Caco-2 (cell line): Measurements from ENCODE around the gene GPR61. TPM values are rescaled to one million over a fixed set of nuclear protein-coding genes. Genes with fewer than 3 reads are reported as not detected.
A peak's percentile ranks its signal among the peaks of the same experiment; 100 is the strongest.

Source experiments
- BruUV-seq: library from RNA; stranded (reverse); fragments of 400-500 nt; replicated peaks from 2 replicates; lab custom pipeline; 2021; lab: Mats Ljungman, UMichigan
- CTCF ChIA-PET: fragments of 300-600 bp; sonication (Branson Sonifier 250); formaldehyde crosslinking; loops from one replicate; lab custom pipeline; 2022; ENCODE audit warnings: antibody characterized with exemption; lab: Charles Lee
- POLR2A ChIA-PET: fragments of 300-600 bp; sonication (Branson Sonifier 250); formaldehyde crosslinking; loops from one replicate; lab custom pipeline; 2022; ENCODE audit warnings: antibody characterized with exemption; lab: Charles Lee
- DNase-seq, 2 experiments: peaks; one replicate each; pipeline versions ENCODE4 v3.0.0 to v3.0.0-alpha.2; 2020 to 2022
- H3K27me3 ChIP-seq: replicated peaks from 2 replicates; pipeline ENCODE4 v1.6.0; 2011; ENCODE audit warnings: low read length; ENCODE audit not compliant: control insufficient read depth, insufficient read depth
- H3K36me3 ChIP-seq: 2 replicates; pipeline ENCODE4 v1.5.1; 2011; ENCODE audit warnings: low read length; ENCODE audit not compliant: control insufficient read depth, insufficient read depth
- H3K4me1 ChIP-seq: fragments of 250-450 bp; sonication (Bioruptor Pico); 2 replicates; pipeline ENCODE4 v1.5.1; 2020; ENCODE audit warnings: mild to moderate bottlenecking
- H3K4me3 ChIP-seq: 2 replicates; pipeline ENCODE4 v1.5.1; 2011; ENCODE audit warnings: low read depth, mild to moderate bottlenecking, control low read depth, low read length
- H3K9me3 ChIP-seq: fragments of 250-450 bp; sonication (Bioruptor Pico); 2 replicates; pipeline ENCODE4 v1.5.1; 2020; ENCODE audit warnings: mild to moderate bottlenecking, moderate library complexity
- H3K27ac Mint-ChIP-seq: one replicate; pipeline ENCODE4 v1.8.0; 2022; ENCODE audit warnings: mixed read lengths; ENCODE audit not compliant: unreplicated experiment
- H3K27me3 Mint-ChIP-seq: one replicate; pipeline ENCODE4 v1.8.0; 2022; ENCODE audit warnings: mixed read lengths; ENCODE audit not compliant: insufficient read depth, unreplicated experiment
- H3K36me3 Mint-ChIP-seq: one replicate; pipeline ENCODE4 v1.8.0; 2022; ENCODE audit warnings: mild to moderate bottlenecking, mixed read lengths; ENCODE audit not compliant: insufficient read depth, unreplicated experiment
- H3K4me1 Mint-ChIP-seq: one replicate; pipeline ENCODE4 v1.8.0; 2022; ENCODE audit warnings: low read depth, mixed read lengths; ENCODE audit not compliant: unreplicated experiment
- H3K4me3 Mint-ChIP-seq: one replicate; pipeline ENCODE4 v1.8.0; 2022; ENCODE audit warnings: mild to moderate bottlenecking, moderate library complexity, mixed read lengths; ENCODE audit not compliant: unreplicated experiment
- H3K9me3 Mint-ChIP-seq: one replicate; pipeline ENCODE4 v1.8.0; 2022; ENCODE audit warnings: mixed read lengths; ENCODE audit not compliant: unreplicated experiment
- CTCF ChIP-seq, 2 experiments: fragments of 200-600 bp in 1 of 2; IDR thresholded peaks; 1 replicate in 1 of 2; 2 replicates in 1 of 2; pipeline versions ENCODE4 v1.5.1 to v1.8.0; 2011 to 2022; ENCODE audit warnings: antibody characterized with exemption in 1 of 2, control low read depth in 1 of 2, inconsistent platforms in 1 of 2, low read depth in 1 of 2, low read length in 1 of 2, mild to moderate bottlenecking in 1 of 2, moderate library complexity in 1 of 2; ENCODE audit not compliant: insufficient read depth in 1 of 2, severe bottlenecking in 1 of 2, unreplicated experiment in 1 of 2
- intact Hi-C: fragments of 100-400 bp; cut with micrococcal nuclease; formaldehyde crosslinking; loops from one replicate; pipeline ENCODE4 v1.10.0; 2022; ENCODE audit not compliant: unreplicated experiment
- total RNA-seq: library from RNA; stranded (reverse); gene quantifications from 2 replicates; pipeline ENCODE4 v1.2.3, GENCODE V29; 2022

Gene GPR61
- total RNA-seq, 1 experiment from 2014 or later: not detected

- no peak for DNase-seq
- BruUV-seq: no TSS peak
- H3K36me3 ChIP-seq: no peaks in the 10 kb centered on the region
- Mint-ChIP-seq H3K36me3 (peaks cover 15% of the 10 kb centered on the region), H3K27ac (no peak overlapping the region), H3K27me3 (peaks cover 9% of the 10 kb centered on the region), H3K9me3 (no peaks in the 10 kb centered on the region), H3K4me1 (peaks cover 6% of the 10 kb centered on the region), H3K4me3 (no peak overlapping the region)
- peaks cover 12% of the 10 kb centered on the region for H3K4me1 ChIP-seq
- no peaks in the 10 kb centered on the region for H3K27me3 ChIP-seq
- intact Hi-C loops: no loop called here
- POLR2A ChIA-PET: no interaction called here
- TF ChIP-seq CTCF (IDR thresholded peaks at IDR 0.05; ENCODE audit: insufficient read depth in 1 of 2, low read depth in 1 of 2, low read length in 1 of 2, severe bottlenecking in 1 of 2, unreplicated experiment in 1 of 2): no peak
- H3K9me3 ChIP-seq: no peaks in the 10 kb centered on the region
- CTCF ChIA-PET: interaction anchor here (0.8 to 1.3 kb wide), 3 partner anchors 15 to 96 kb away, joined by 3 to 4 read pairs (median 4); no protein-coding TSS in a partner anchor
- H3K4me3 ChIP-seq: no peak overlapping the region
Observed at GRCh38 chr1:109543988-109544735, 4.5 kb downstream of the GPR61 start.

GRCh38 chr1:109546311-109547109 is 6.8 kb downstream of the GPR61 start:
- intact Hi-C loops: loop anchor here (1.0 to 5.0 kb wide), 5 partner anchors 43 to 438 kb away; partner anchors contain the start of gene AHCYL1
- Histone ChIP-seq H3K4me1 (peaks cover 12% of the 10 kb centered on the region), H3K27me3 (no peaks in the 10 kb centered on the region), H3K36me3 (no peaks in the 10 kb centered on the region), H3K4me3 (no peak overlapping the region), H3K9me3 (no peaks in the 10 kb centered on the region)
- Mint-ChIP-seq H3K36me3 (peaks cover 15% of the 10 kb centered on the region), H3K4me1 (peaks cover 9% of the 10 kb centered on the region), H3K9me3 (no peaks in the 10 kb centered on the region), H3K4me3 (peak overlapping the region; percentile 60), H3K27me3 (peaks cover 9% of the 10 kb centered on the region), H3K27ac (peak overlapping the region; percentile 66)
- ChIA-PET POLR2A (interaction anchor here (0.6 kb wide), 2 partner anchors 18 to 93 kb away, joined by 3 read pairs; no protein-coding TSS in a partner anchor), CTCF (interaction anchor here (0.6 to 2.3 kb wide), 18 partner anchors 9 to 438 kb away, joined by 3 to 36 read pairs (median 4); partner anchors contain the start of genes AHCYL1 and PSMA5)
- no TSS peak for BruUV-seq
- peak; percentile 45 to 64 for TF ChIP-seq CTCF (IDR thresholded peaks at IDR 0.05; ENCODE audit: insufficient read depth in 1 of 2, low read depth in 1 of 2, low read length in 1 of 2, severe bottlenecking in 1 of 2, unreplicated experiment in 1 of 2)
- peak; percentile 82 to 84 for DNase-seq
